C4-2B (cell line): ENCODE data around the gene ERV3-1.

Experiments used
- ZFX ChIP-seq: fragments of 450-650 bp; IDR thresholded peaks from 2 replicates; pipeline ENCODE4 v1.6.1; 2017
- TF ChIP-seq, protein P1 (sequence below): fragments of 450-650 bp; conservative IDR thresholded peaks from 2 replicates; pipeline ENCODE4 v1.5.1; 2017; ENCODE audit warnings: mild to moderate bottlenecking

GRCh38 chr7:65001291-65001814 is 5.1 kb downstream of the ERV3-1 start:
- TF ChIP-seq, protein P1, sequence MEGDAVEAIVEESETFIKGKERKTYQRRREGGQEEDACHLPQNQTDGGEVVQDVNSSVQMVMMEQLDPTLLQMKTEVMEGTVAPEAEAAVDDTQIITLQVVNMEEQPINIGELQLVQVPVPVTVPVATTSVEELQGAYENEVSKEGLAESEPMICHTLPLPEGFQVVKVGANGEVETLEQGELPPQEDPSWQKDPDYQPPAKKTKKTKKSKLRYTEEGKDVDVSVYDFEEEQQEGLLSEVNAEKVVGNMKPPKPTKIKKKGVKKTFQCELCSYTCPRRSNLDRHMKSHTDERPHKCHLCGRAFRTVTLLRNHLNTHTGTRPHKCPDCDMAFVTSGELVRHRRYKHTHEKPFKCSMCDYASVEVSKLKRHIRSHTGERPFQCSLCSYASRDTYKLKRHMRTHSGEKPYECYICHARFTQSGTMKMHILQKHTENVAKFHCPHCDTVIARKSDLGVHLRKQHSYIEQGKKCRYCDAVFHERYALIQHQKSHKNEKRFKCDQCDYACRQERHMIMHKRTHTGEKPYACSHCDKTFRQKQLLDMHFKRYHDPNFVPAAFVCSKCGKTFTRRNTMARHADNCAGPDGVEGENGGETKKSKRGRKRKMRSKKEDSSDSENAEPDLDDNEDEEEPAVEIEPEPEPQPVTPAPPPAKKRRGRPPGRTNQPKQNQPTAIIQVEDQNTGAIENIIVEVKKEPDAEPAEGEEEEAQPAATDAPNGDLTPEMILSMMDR, result no peak
- TF ChIP-seq ZFX, result no peak
